NT2/D1 (cell line): ENCODE results near the gene SH3PXD2A.

Source experiments
- SUZ12 ChIP-seq: IDR thresholded peaks from 2 replicates; pipeline ENCODE4 v1.6.1; 2011; ENCODE audit not compliant: insufficient read length, insufficient read depth; ENCODE audit errors: extremely low read depth
- YY1 ChIP-seq: IDR thresholded peaks from 2 replicates; pipeline ENCODE4 v1.6.1; 2011; ENCODE audit not compliant: insufficient read length, insufficient read depth
- ZNF274 ChIP-seq: IDR thresholded peaks from 2 replicates; pipeline ENCODE4 v1.6.1; 2011; ENCODE audit warnings: mild to moderate bottlenecking, low read depth, low read length

GRCh38 chr10:103552856-103553742 lies 302.3 kb downstream of the SH3PXD2A start:
- no peak for TF ChIP-seq ZNF274
- TF ChIP-seq YY1: no peak
- no peak for TF ChIP-seq SUZ12
